K562 (cell line): Measurements from ENCODE around the gene AZU1. TPM values are rescaled to one million over a fixed set of nuclear protein-coding genes. Genes with fewer than 3 reads are reported as not detected.

Experiments
- ID3 ChIP-seq, 2 experiments: fragments of 250-450 bp in 1 of 2; fragments of 450-650 bp in 1 of 2; sonication (Bioruptor Pico) in 1 of 2; IDR thresholded peaks; 2 replicates each; pipeline versions ENCODE4 v1.6.1 to v1.8.0; 2016 to 2021; ENCODE audit warnings: mild to moderate bottlenecking in 2 of 2, moderate library complexity in 2 of 2, missing compliant biosample characterization in 1 of 2, missing genetic modification characterization in 1 of 2
- IRF9 ChIP-seq: fragments of 450-650 bp; IDR thresholded peaks from 2 replicates; pipeline ENCODE4 v1.6.1; 2016; ENCODE audit warnings: missing biosample characterization, missing genetic modification characterization
- KAT7 ChIP-seq: sonication (generic); formaldehyde crosslinking; IDR thresholded peaks from 2 replicates; pipeline ENCODE4 v1.8.0; 2022; ENCODE audit warnings: missing genetic modification reagents, mild to moderate bottlenecking, borderline replicate concordance
- KLF13 ChIP-seq: fragments of 450-650 bp; IDR thresholded peaks from 2 replicates; pipeline ENCODE4 v1.6.1; 2016; ENCODE audit warnings: missing genetic modification characterization, low read depth, mild to moderate bottlenecking, missing compliant biosample characterization, moderate library complexity, borderline replicate concordance
- KLF16 ChIP-seq: IDR thresholded peaks from 2 replicates; pipeline ENCODE4 v1.6.1; 2016; ENCODE audit warnings: antibody characterized with exemption
- NCOA2 ChIP-seq, 2 experiments: fragments of 450-650 bp; IDR thresholded peaks; 2 replicates each; pipeline ENCODE4 v1.6.1; 2018; ENCODE audit warnings: mild to moderate bottlenecking in 2 of 2, moderate library complexity in 1 of 2; ENCODE audit not compliant: partially characterized antibody in 2 of 2
- PRDM10 ChIP-seq: fragments of 450-650 bp; IDR thresholded peaks from 2 replicates; pipeline ENCODE4 v1.6.1; 2018; ENCODE audit not compliant: partially characterized antibody
- SETDB1 ChIP-seq: IDR thresholded peaks from one replicate; pipeline ENCODE4 v1.6.1; 2012; ENCODE audit warnings: low read length, control low read depth, inconsistent platforms
- ZBTB17 ChIP-seq: fragments of 450-650 bp; formaldehyde crosslinking; IDR thresholded peaks from 2 replicates; pipeline ENCODE4 v1.4.0; 2020; ENCODE audit warnings: mild to moderate bottlenecking
- ZFP91 ChIP-seq: sonication (generic); formaldehyde crosslinking; IDR thresholded peaks from 2 replicates; pipeline ENCODE4 v1.8.0; 2022; ENCODE audit warnings: mild to moderate bottlenecking, missing genetic modification reagents
- ZFX ChIP-seq: sonication (generic); formaldehyde crosslinking; IDR thresholded peaks from 2 replicates; pipeline ENCODE4 v1.8.0; 2022; ENCODE audit warnings: mild to moderate bottlenecking, missing genetic modification reagents, moderate library complexity
- ZNF174 ChIP-seq: fragments of 250-450 bp; sonication (Bioruptor Pico); IDR thresholded peaks from 2 replicates; pipeline ENCODE4 v1.4.0; 2020; ENCODE audit warnings: mild to moderate bottlenecking
- ZNF384 ChIP-seq: IDR thresholded peaks from 2 replicates; pipeline ENCODE4 v1.6.1; 2012; ENCODE audit warnings: low read depth, low read length, improper control_type of control experiment
- ZNF639 ChIP-seq, 2 experiments: fragments of 200-800 bp in 1 of 2; sonication (Bioruptor generic) in 1 of 2; sonication (generic) in 1 of 2; formaldehyde crosslinking in 1 of 2; IDR thresholded peaks in 1 of 2; conservative IDR thresholded peaks in 1 of 2; 2 replicates each; pipeline versions ENCODE4 v1.5.0 to v1.6.1; 2016 to 2020; ENCODE audit warnings: missing compliant biosample characterization in 1 of 2, missing genetic modification characterization in 1 of 2, missing genetic modification reagents in 1 of 2
- polyA plus RNA-seq, 8 experiments: library from polyadenylated mRNA; depleted of rRNA in 4 of 8; stranded (reverse) in 5 of 8; unstranded in 3 of 8; fragments of >200 nt; fragmentation: Nextera tagmentation in 2 of 8; fragmentation: Illumina TruSeq in 1 of 8; extraction: Ambion mirVana in 2 of 8; extraction: Trizol in 1 of 8; gene quantifications; 2 replicates each; pipeline versions ENCODE4 v1.2.1 to v1.2.3, GENCODE V29; 2011 to 2014; ENCODE audit warnings: inconsistent platforms in 1 of 8, missing spikeins in 1 of 8
- total RNA-seq, 7 experiments: library from RNA; depleted of rRNA in 6 of 7; stranded (reverse); fragments of >200 nt in 6 of 7; fragmentation: Illumina TruSeq in 2 of 7; extraction: Trizol in 2 of 7; gene quantifications; 2 replicates each; pipeline versions ENCODE4 v1.2.1 to v1.2.3, GENCODE V29; 2011 to 2021; ENCODE audit warnings: low replicate concordance in 1 of 7

Gene AZU1
- total and polyA plus RNA-seq, 9 of the 15 experiments (the other 6 are each of a cell fraction or from before 2014, with no cell fraction given) = 0.29 to 1.9 (median 0.59) TPM; not detected in 3

- TF ChIP-seq ZFP91 (CRISPR knock-in tag) (no peak), ZFX (CRISPR knock-in tag) (peak; percentile 92), KLF16 (0 out of 2 replicates have a peak, but pooled peaks have one; percentile 18), KAT7 (CRISPR knock-in tag) (no peak; the same call in 1 of the 2 replicates), ZNF174 (no peak), ZBTB17 (CRISPR knock-in tag) (peak; percentile 85; the same call in 1 of the 2 replicates), SETDB1 (peak; percentile 88), ID3 (CRISPR knock-in tag; IDR thresholded peaks at IDR 0.05) (no peak), ID3 (tag; IDR thresholded peaks at IDR 0.05) (peak; percentile 90), ZNF384 (peak; percentile 21; the same call in 1 of the 2 replicates), IRF9 (tag) (no peak), KLF13 (tag) (peak; percentile 77; the same call in 1 of the 2 replicates), ZNF639 (CRISPR knock-in tag; conservative IDR thresholded peaks at IDR 0.05 in 1 of 2, IDR thresholded peaks at IDR 0.05 in 1 of 2) (peak in 1 of 2 experiments; percentile 92; a peak in 2 of 4 replicates), PRDM10 (peak; percentile 47), NCOA2 (IDR thresholded peaks at IDR 0.05; ENCODE audit: partially characterized antibody in 2 of 2) (no peak)
These were observed 30.7 kb upstream of the AZU1 start, which contains the start of gene PTBP1 (continued) for GRCh38 chr19:796692-797527.
